ENCODE measurements around the gene MANBA.
"Not testable (repeated sequence)": the region's sequence is repeated elsewhere in the genome, so short reads cannot be mapped to it uniquely, and the experiment has no call there.

Gene MANBA

DNA sequence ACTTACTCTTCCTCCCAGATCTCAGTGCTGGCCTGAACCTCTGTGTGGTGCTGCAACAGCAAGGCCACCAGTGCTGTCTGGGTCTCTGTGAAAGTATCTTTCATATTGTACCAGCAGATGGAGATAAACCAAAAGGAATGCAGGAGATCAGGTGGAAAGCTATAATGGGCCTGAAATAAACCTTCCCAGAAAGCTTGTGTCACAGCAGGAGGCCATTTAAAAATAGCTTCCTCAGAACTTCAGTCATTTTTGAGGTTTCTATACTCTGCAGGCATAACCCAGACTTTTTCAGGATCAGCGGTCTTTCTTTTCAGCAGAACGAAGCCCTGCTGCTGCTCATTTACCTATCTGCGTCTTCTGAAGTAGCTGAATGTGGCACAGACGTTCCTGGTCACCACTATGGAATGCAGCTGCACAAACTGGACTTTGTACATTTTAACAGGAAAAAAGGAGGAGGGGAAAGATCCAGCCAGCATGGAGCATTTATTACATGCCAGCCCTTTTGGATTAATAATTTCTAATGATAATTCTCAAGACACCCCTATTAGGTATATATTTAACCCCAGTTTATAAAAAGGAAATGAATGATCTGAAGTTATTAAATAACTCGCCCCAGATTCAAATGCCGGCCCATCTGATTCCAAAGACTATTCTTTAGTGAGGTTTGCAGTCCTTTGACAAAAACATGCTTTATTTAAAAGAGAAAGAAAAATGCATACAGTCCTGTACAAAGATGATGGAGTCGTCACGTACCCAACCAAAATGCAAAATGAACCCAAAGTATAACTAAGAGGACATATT is 139.9 kb downstream of the MANBA start:
- DNase-seq (ENCODE audit: low read depth): no peak

GRCh38 chr4:102619776-102620631 is 140.8 kb downstream of the MANBA start:
- not testable (repeated sequence) for DNase-seq (ENCODE audit: low read depth)

GRCh38 chr4:102619021-102619420 is 141.7 kb downstream of the MANBA start:
- not testable (repeated sequence) for DNase-seq (ENCODE audit: low read depth)

DNA sequence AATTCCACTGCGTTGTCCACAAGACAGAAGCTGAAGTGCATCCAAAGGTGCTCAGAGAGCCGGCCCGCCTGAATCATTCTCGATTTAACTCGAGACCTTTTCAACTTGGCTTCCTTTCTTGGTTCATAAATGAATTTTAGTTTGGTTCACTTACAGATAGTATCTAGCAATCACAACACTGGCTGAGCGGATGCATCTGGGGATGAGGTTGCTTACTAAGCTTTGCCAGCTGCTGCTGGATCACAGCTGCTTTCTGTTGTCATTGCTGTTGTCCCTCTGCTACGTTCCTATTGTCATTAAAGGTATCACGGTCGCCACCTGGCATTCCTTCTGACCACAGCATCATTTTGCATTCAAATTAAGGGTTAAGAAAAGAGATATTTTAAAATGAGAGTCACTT is 144.1 kb downstream of the MANBA start:
- DNase-seq (ENCODE audit: low read depth): no peak

DNA sequence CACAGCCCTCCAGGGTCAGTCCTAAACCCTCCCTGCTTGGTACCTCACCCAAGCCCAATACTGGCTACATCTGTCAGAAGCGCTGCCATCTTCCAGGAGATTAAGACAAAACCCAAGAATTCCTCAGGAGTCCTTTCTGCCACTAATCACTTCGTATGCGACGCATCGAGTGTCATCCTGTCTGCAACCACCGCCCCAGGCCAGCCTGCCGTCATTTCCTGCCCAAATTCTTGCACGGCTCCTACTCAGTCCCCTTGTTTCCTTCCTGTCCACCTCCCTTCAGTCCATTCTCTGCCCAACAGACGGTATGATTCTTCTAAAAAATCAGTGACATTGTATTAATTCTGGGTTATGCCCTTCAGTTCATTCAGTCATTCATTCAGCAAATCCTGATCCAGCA is 146.0 kb downstream of the MANBA start:
- DNase-seq (ENCODE audit: low read depth): no peak

- no peak for DNase-seq (ENCODE audit: low read depth)
These were observed 147.9 kb downstream of the MANBA start for GRCh38 chr4:102612824-102613366.

GRCh38 chr4:102612210-102612609 is 148.6 kb downstream of the MANBA start:
- DNase-seq (ENCODE audit: low read depth): no peak

DNA sequence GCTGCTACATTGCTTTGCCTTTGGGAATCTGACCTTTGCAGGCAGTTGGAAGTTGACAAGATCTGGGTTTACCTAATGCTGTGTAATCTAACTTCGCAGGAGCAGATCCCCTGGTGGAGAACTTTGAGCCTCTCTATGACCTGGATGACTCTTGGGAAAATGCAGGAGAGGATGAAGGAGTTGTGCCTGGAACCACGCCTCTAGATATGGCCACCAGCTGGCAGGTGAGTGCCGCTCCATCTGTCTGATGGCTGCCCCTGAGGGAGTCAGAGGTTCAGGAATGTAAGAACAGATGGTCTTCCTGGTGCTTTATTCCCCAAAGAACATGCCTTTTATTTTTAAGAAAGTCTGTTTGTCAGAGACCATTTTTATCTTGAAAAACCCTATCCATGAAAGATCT is 150.3 kb downstream of the MANBA start:
- no peak for DNase-seq (ENCODE audit: low read depth)

DNA sequence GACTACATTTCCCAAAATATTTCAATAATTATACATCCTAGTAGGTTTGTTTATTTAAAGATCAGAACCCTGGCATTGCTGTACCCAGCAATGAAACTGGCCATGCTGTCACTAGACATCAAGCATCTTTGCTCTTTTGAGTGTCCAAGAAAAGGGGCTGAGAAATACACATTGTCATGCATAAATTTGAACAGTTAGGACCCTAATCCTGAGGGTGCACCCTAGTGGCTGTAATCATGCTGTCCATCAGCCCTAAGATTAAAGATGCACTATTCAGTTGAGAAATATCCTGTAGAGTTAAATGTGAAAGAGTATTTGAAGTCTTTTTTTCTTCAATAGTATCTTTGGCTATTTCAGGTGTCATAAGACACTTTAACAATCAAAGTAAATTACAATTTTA is 150.8 kb downstream of the MANBA start:
- no peak for DNase-seq (ENCODE audit: low read depth)

DNA sequence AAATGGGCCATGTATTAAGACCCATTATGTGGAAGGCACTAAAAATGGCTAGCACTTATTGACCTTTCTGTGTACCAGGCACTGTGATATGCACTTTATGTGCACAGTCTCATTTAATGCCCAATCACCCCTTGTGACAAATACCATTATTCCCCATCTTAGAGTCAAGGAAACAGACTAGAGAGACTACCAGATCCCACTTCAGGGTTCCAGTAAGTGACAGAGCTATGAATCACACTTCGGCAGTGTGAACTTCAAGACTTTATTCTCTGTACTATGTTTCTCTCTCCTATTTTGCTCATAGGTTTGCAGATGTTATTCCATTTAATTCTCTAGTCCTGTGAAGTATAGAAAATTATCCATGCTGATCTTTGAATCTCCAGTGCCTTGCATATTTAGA is 152.6 kb downstream of the MANBA start:
- DNase-seq (ENCODE audit: low read depth): no peak

- DNase-seq (ENCODE audit: low read depth): no peak
These were observed 153.8 kb downstream of the MANBA start for GRCh38 chr4:102606846-102607450.

- no peak for DNase-seq (ENCODE audit: low read depth)
These were observed 154.5 kb downstream of the MANBA start for GRCh38 chr4:102606261-102606660.

DNA sequence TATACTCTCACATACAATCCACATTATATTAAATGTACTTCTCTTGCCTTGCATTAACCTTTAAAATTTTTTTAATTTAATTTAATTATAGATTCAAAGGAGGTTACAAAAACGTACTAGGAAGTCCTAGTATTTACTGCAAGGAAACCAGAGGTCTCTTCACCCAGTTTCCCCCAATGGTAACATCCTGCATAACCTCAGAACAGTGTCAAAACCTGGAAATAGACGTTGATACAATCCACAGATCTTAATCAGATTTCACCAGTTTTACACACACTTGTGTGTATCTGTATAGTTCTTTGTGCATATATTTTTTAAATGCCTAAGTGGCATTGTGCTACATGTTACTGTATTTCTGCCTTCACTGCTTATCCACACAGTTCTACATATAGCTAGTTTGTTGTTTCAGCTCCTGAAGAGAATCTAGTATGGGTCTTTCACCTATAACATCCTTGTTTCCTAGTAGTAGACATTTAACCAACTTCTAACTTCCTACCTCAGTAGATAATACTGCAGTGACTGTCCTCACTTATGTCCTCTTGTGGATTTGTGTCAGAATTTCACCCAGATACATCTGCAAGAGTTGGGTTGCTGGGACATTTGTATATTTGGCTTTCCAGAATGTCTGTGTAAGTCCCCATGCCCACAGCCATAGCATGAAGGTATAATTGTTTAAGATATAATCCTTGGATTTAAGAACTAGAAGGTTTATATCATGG is 156.4 kb downstream of the MANBA start:
- no peak for DNase-seq (ENCODE audit: low read depth)

- DNase-seq (ENCODE audit: low read depth): no peak
These were observed 159.1 kb downstream of the MANBA start for GRCh38 chr4:102601586-102602227.

- DNase-seq (ENCODE audit: low read depth): no peak
These were observed 160.1 kb downstream of the MANBA start for GRCh38 chr4:102600689-102601088.

- DNase-seq (ENCODE audit: low read depth): no peak
These were observed 160.9 kb downstream of the MANBA start for GRCh38 chr4:102599886-102600285.

DNA sequence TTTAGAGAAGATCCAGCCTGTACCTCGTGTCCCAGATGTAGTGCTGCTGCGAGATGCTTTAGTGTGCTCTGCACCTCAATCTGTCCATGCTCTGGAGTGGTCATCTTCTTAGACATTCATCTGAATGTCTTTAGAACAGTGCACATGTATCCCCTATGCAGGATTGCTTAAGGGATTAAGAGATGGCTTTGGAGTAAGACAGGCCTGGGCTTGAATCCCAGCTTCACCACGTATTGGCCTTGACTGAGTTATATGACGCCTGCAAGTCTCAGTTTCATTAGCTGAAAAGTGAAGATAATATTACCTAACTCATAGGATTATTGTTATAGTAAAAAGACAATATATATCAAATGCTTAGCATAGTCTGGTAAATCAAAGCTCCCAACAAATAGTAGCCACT is 161.3 kb downstream of the MANBA start:
- no peak for DNase-seq (ENCODE audit: low read depth)

- no peak for DNase-seq (ENCODE audit: low read depth)
These were observed 161.9 kb downstream of the MANBA start for GRCh38 chr4:102598762-102599374.

GRCh38 chr4:102598086-102598761 is 162.5 kb downstream of the MANBA start:
- no peak for DNase-seq (ENCODE audit: low read depth)

DNA sequence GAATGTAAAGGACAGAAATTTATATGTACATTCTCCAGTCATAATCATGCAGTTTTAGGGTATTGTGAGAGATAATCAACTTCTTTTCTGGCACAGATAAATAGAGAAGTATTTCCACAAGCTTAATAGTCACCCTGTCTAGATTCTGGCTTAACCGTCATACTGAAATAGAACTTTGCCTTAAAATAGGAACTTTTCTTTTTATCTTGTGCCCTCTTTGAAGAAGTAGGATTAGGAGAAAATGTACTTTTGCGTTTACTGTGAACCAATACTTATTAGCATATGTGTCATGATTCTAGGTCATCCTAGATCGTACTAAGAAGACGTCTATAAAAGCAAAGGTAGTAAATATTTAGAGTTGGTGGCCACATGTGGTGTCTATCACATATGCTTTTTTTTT is 164.2 kb downstream of the MANBA start:
- no peak for DNase-seq (ENCODE audit: low read depth)

All from stimulated activated CD8-positive, alpha-beta memory T cell treated with anti-CD3 and anti-CD28 coated beads, Interleukin-15, amount 100 ng/mL, for 24 hours (primary cell).